ENCODE data around the gene MDFIC.
A peak's percentile ranks its signal among the peaks of the same experiment; 100 is the strongest.

The MDFIC gene

DNA sequence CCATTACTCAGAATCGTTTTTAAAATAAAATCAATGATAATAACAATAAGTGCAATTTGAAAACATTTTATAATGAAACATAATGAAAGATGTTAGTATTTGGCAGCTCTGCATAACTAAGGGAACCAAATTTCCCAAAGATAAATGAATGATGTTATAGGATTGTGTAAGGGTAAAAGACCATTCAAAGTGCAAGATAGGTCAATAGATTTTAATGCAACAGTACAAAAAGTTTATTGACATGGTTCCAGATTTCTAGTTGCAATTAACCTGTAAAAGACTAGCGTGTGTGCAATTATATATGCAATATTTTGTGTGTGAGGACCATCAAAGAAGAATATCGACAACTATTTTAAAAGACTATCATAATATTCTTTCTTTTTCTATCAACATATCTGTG, 122.3 kb downstream of the MDFIC start:
- Histone ChIP-seq H3K27me3 (no peaks in the 10 kb centered on the region), H3K4me3 (no peak overlapping the region), H3K9ac (no peak overlapping the region), H3K27ac (no peak overlapping the region), H3K36me3 (no peaks in the 10 kb centered on the region), H3K4me1 (no peaks in the 10 kb centered on the region), H3K9me3 (no peaks in the 10 kb centered on the region), H3K4me2 (no peak overlapping the region), H4K20me1 (no peaks in the 10 kb centered on the region)
- TF ChIP-seq Cebpa-rat (IDR thresholded peaks at IDR 0.05) = no peak

- no peaks in the 10 kb centered on the region for H3K9me3 ChIP-seq
- no peak overlapping the region for H3K9ac ChIP-seq
- no peak overlapping the region for H3K27ac ChIP-seq
- TF ChIP-seq Cebpa-rat (IDR thresholded peaks at IDR 0.05) = no peak
- no peak overlapping the region for H3K4me3 ChIP-seq
- no peak overlapping the region for H3K4me2 ChIP-seq
- no peaks in the 10 kb centered on the region for H3K36me3 ChIP-seq
- H4K20me1 ChIP-seq = no peaks in the 10 kb centered on the region
- no peaks in the 10 kb centered on the region for H3K4me1 ChIP-seq
- no peaks in the 10 kb centered on the region for H3K27me3 ChIP-seq
Observed at GRCh38 chr7:115047958-115048720, 126.2 kb downstream of the MDFIC start.

- Histone ChIP-seq H3K36me3 (no peaks in the 10 kb centered on the region), H3K4me1 (no peaks in the 10 kb centered on the region), H3K27ac (no peak overlapping the region), H3K9ac (no peak overlapping the region), H3K27me3 (no peaks in the 10 kb centered on the region), H4K20me1 (no peaks in the 10 kb centered on the region), H3K4me3 (no peak overlapping the region), H3K9me3 (no peaks in the 10 kb centered on the region), H3K4me2 (no peak overlapping the region)
- no peak for TF ChIP-seq Cebpa-rat (IDR thresholded peaks at IDR 0.05)
Observed at GRCh38 chr7:115052706-115053105, 130.8 kb downstream of the MDFIC start.

GRCh38 chr7:115054478-115055065, 132.7 kb downstream of the MDFIC start:
- TF ChIP-seq Cebpa-rat (IDR thresholded peaks at IDR 0.05) = no peak
- no peaks in the 10 kb centered on the region for H3K27me3 ChIP-seq
- no peaks in the 10 kb centered on the region for H4K20me1 ChIP-seq
- H3K36me3 ChIP-seq = no peaks in the 10 kb centered on the region
- no peaks in the 10 kb centered on the region for H3K9me3 ChIP-seq
- no peak overlapping the region for H3K9ac ChIP-seq
- H3K4me1 ChIP-seq = no peaks in the 10 kb centered on the region
- H3K4me2 ChIP-seq = no peak overlapping the region
- no peak overlapping the region for H3K27ac ChIP-seq
- H3K4me3 ChIP-seq = no peak overlapping the region

DNA sequence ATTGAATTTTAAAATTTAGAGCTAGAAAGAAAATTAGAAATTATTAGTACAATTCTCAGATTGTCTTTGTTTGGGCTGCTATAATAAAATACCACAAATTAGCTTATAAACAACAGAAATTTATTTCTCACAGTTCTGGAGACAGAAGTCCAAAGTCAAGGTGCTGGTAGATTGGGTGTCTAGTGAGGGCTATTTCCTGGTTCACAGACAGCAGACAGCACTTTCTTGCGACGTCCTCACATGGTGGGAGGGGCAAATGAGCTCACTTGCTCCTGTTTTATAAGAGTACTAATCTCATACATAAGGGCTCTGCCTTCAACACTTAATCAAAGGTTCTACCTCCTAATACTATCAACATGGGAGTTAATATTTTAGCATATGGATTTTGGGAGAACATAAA, 134.1 kb downstream of the MDFIC start:
- no peak overlapping the region for H3K9ac ChIP-seq
- no peaks in the 10 kb centered on the region for H4K20me1 ChIP-seq
- no peaks in the 10 kb centered on the region for H3K9me3 ChIP-seq
- no peak for TF ChIP-seq Cebpa-rat (IDR thresholded peaks at IDR 0.05)
- H3K4me2 ChIP-seq = no peak overlapping the region
- no peaks in the 10 kb centered on the region for H3K36me3 ChIP-seq
- no peaks in the 10 kb centered on the region for H3K4me1 ChIP-seq
- H3K27me3 ChIP-seq = no peaks in the 10 kb centered on the region
- no peak overlapping the region for H3K4me3 ChIP-seq
- no peak overlapping the region for H3K27ac ChIP-seq

DNA sequence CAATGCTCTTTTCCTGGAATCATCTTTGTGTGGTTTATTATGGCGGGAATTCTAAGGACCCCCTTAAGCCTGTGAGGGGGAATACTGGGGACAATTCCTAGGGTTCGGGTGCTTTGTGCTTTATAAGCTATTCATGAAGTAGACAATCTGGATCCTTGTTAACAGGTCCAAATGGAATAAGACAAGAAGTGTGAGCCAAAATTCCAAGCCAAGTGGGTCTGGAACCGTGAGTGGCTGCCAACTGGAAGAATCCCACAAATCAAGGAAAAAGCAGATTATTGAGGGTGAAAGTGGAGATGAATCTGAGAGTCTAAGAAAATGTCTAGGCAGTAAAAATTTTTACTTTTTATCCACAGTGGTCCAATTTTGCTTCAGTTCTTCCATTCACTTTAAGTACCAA, 136.8 kb downstream of the MDFIC start:
- Histone ChIP-seq H3K9ac (no peak overlapping the region), H3K36me3 (no peaks in the 10 kb centered on the region), H3K4me1 (no peaks in the 10 kb centered on the region), H3K27ac (no peak overlapping the region), H3K27me3 (no peaks in the 10 kb centered on the region), H3K9me3 (no peaks in the 10 kb centered on the region), H4K20me1 (no peaks in the 10 kb centered on the region), H3K4me2 (no peak overlapping the region), H3K4me3 (no peak overlapping the region)
- no peak for TF ChIP-seq Cebpa-rat (IDR thresholded peaks at IDR 0.05)

- no peak overlapping the region for H3K9ac ChIP-seq
- H3K27ac ChIP-seq = no peak overlapping the region
- H3K36me3 ChIP-seq = no peaks in the 10 kb centered on the region
- no peaks in the 10 kb centered on the region for H3K27me3 ChIP-seq
- H3K9me3 ChIP-seq = no peaks in the 10 kb centered on the region
- no peaks in the 10 kb centered on the region for H3K4me1 ChIP-seq
- no peak for TF ChIP-seq Cebpa-rat (IDR thresholded peaks at IDR 0.05)
- H4K20me1 ChIP-seq = no peaks in the 10 kb centered on the region
- no peak overlapping the region for H3K4me3 ChIP-seq
- H3K4me2 ChIP-seq = no peak overlapping the region
Observed at GRCh38 chr7:115059321-115059720, 137.4 kb downstream of the MDFIC start.

- Histone ChIP-seq H3K4me3 (no peak overlapping the region), H3K9ac (no peak overlapping the region), H3K36me3 (no peaks in the 10 kb centered on the region), H3K27ac (no peak overlapping the region), H3K4me2 (no peak overlapping the region), H3K9me3 (no peaks in the 10 kb centered on the region), H3K4me1 (no peaks in the 10 kb centered on the region), H4K20me1 (no peaks in the 10 kb centered on the region), H3K27me3 (no peaks in the 10 kb centered on the region)
- no peak for TF ChIP-seq Cebpa-rat (IDR thresholded peaks at IDR 0.05)
Observed at GRCh38 chr7:115060095-115060870, 138.4 kb downstream of the MDFIC start.

DNA sequence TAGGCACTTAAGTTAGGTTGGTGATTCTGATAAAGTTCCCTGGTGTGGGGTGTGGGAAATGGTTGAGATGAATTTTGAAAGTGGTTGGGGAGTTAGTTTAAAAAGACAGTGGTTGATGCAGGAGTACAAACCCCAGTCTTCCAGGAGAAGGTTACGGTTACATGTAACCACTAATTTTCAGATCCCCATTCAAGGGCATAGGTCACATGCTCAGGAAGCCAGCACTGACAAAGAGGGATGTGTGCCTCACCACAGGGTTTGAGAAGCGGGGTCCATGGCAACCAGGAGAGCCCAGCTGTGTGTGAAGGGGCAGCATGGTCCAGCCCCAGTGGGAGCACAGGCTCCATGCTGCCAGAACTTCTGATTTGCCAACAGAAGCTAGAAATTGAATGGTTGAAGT, 144.2 kb downstream of the MDFIC start:
- H3K4me3 ChIP-seq = no peak overlapping the region
- H3K4me1 ChIP-seq = peaks cover 6% of the 10 kb centered on the region; the same call in 1 of the 2 replicates
- no peak overlapping the region for H3K9ac ChIP-seq
- no peak for TF ChIP-seq Cebpa-rat (IDR thresholded peaks at IDR 0.05)
- H4K20me1 ChIP-seq = no peaks in the 10 kb centered on the region
- no peaks in the 10 kb centered on the region for H3K9me3 ChIP-seq
- peak overlapping the region; percentile 17; the same call in 1 of the 2 replicates for H3K4me2 ChIP-seq
- H3K36me3 ChIP-seq = no peaks in the 10 kb centered on the region
- no peak overlapping the region for H3K27ac ChIP-seq
- H3K27me3 ChIP-seq = no peaks in the 10 kb centered on the region

DNA sequence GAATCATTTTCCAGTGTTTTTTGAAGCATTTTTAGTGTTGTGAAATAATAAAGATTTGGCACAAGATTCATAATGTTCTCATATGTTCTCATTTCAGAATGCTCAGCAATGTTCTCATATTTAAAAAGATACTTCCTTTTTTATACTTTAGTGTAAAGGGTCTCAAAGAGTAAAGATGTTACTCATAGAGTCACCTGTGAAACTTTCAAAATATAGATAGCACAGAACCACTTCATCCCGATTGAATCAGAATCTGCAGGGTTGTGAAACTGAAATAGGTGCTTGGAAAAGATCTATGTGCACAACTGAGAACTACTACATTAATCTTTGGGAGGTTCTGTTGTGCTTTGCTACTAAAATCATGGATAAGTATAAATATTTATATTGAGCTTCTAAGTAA, 144.7 kb downstream of the MDFIC start:
- Histone ChIP-seq H3K4me2 (no peak overlapping the region), H3K27ac (no peak overlapping the region), H3K27me3 (no peaks in the 10 kb centered on the region), H3K9me3 (no peaks in the 10 kb centered on the region), H3K4me1 (peaks cover 6% of the 10 kb centered on the region; the same call in 1 of the 2 replicates), H3K4me3 (no peak overlapping the region), H4K20me1 (no peaks in the 10 kb centered on the region), H3K36me3 (no peaks in the 10 kb centered on the region), H3K9ac (no peak overlapping the region)
- no peak for TF ChIP-seq Cebpa-rat (IDR thresholded peaks at IDR 0.05)
